Neural cell (in vitro differentiated cells): ENCODE results near the gene PSMB1.
"Not testable (repeated sequence)": the region's sequence is repeated elsewhere in the genome, so short reads cannot be mapped to it uniquely, and the experiment has no call there.

Experiments used
- CTCF ChIP-seq: fragments of 450-650 bp; IDR thresholded peaks from 2 replicates; pipeline ENCODE4 v1.5.1; 2014; ENCODE audit warnings: antibody characterized with exemption, mild to moderate bottlenecking, moderate library complexity; ENCODE audit not compliant: poor library complexity, severe bottlenecking
- EP300 ChIP-seq: fragments of 450-650 bp; conservative IDR thresholded peaks from 2 replicates; pipeline ENCODE4 v1.6.1; 2014; ENCODE audit warnings: antibody characterized with exemption, mild to moderate bottlenecking, moderate library complexity; ENCODE audit not compliant: poor library complexity, severe bottlenecking
- EZH2 ChIP-seq: fragments of 200-600, 300-800 bp; shearing (Covaris generic), sonication (generic); IDR thresholded peaks from 2 replicates; pipeline ENCODE4 v1.6.1; 2014; ENCODE audit warnings: antibody characterized with exemption, low read length, borderline replicate concordance, mild to moderate bottlenecking; ENCODE audit not compliant: insufficient read depth, poor library complexity, severe bottlenecking
- MXI1 ChIP-seq: fragments of 450-650 bp; conservative IDR thresholded peaks from 2 replicates; pipeline ENCODE4 v1.6.1; 2014; ENCODE audit warnings: antibody characterized with exemption, mild to moderate bottlenecking; ENCODE audit not compliant: poor library complexity, severe bottlenecking
- POLR2AphosphoS5 ChIP-seq: IDR thresholded peaks from 2 replicates; pipeline ENCODE4 v1.6.1; 2012
- RAD21 ChIP-seq: fragments of 450-650 bp; conservative IDR thresholded peaks from 2 replicates; pipeline ENCODE4 v1.6.1; 2014; ENCODE audit warnings: antibody characterized with exemption, mild to moderate bottlenecking, moderate library complexity
- SMC3 ChIP-seq: fragments of 450-650 bp; conservative IDR thresholded peaks from 2 replicates; pipeline ENCODE4 v1.6.1; 2014; ENCODE audit warnings: antibody characterized with exemption, mild to moderate bottlenecking, moderate library complexity; ENCODE audit not compliant: poor library complexity
- TAF1 ChIP-seq: IDR thresholded peaks from 2 replicates; pipeline ENCODE4 v1.6.1; 2012; ENCODE audit warnings: low read depth
- TF ChIP-seq, protein P1 (sequence below): IDR thresholded peaks from 2 replicates; pipeline ENCODE4 v1.6.1; 2012; ENCODE audit warnings: borderline replicate concordance

- TF ChIP-seq MXI1, CTCF, EZH2, RAD21, POLR2AphosphoS5, TAF1, SMC3, EP300: not testable (repeated sequence)
- TF ChIP-seq, protein P1, sequence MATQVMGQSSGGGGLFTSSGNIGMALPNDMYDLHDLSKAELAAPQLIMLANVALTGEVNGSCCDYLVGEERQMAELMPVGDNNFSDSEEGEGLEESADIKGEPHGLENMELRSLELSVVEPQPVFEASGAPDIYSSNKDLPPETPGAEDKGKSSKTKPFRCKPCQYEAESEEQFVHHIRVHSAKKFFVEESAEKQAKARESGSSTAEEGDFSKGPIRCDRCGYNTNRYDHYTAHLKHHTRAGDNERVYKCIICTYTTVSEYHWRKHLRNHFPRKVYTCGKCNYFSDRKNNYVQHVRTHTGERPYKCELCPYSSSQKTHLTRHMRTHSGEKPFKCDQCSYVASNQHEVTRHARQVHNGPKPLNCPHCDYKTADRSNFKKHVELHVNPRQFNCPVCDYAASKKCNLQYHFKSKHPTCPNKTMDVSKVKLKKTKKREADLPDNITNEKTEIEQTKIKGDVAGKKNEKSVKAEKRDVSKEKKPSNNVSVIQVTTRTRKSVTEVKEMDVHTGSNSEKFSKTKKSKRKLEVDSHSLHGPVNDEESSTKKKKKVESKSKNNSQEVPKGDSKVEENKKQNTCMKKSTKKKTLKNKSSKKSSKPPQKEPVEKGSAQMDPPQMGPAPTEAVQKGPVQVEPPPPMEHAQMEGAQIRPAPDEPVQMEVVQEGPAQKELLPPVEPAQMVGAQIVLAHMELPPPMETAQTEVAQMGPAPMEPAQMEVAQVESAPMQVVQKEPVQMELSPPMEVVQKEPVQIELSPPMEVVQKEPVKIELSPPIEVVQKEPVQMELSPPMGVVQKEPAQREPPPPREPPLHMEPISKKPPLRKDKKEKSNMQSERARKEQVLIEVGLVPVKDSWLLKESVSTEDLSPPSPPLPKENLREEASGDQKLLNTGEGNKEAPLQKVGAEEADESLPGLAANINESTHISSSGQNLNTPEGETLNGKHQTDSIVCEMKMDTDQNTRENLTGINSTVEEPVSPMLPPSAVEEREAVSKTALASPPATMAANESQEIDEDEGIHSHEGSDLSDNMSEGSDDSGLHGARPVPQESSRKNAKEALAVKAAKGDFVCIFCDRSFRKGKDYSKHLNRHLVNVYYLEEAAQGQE: not testable (repeated sequence)
These were observed 50.2 kb downstream of the PSMB1 start for GRCh38 chr6:170502733-170503413.
